ENCODE data around the gene NFYB. TPM values are rescaled to one million over a fixed set of nuclear protein-coding genes. Genes with fewer than 3 reads are reported as not detected.

The NFYB gene
- 21.4 and 22.6 TPM in 2 replicates for total RNA-seq

GRCh38 chr12:104137902-104138796 is at the start of gene NFYB:
Gene NFYB (minus strand): TSS chr12:104138210. CDS start chr12:104135453, 2,757 bp downstream.

Other genes starting within 250 kb of the NFYB start
- gene HSP90B1, start 207.8 kb downstream of the NFYB start, total RNA-seq = 890 and 1,175 TPM in 2 replicates
- gene TDG, start 172.3 kb downstream of the NFYB start, total RNA-seq = 47.2 and 61.6 TPM in 2 replicates
- 1.6 and 2.1 TPM in 2 replicates for gene GLT8D2, start 88.0 kb downstream of the NFYB start, total RNA-seq
- gene HCFC2, start 73.7 kb downstream of the NFYB start, total RNA-seq = 6.2 and 13.3 TPM in 2 replicates
- gene TXNRD1, start 77.6 kb upstream of the NFYB start, total RNA-seq = 135 and 151 TPM in 2 replicates
- gene EID3, start 165.5 kb upstream of the NFYB start, total RNA-seq = 1.0 and 5.8 TPM in 2 replicates

Measured in nasal cavity respiratory epithelium epithelial cell of viscerocranial mucosa (primary cell).